Bronchial epithelial cell (primary cell): ENCODE measurements around the gene PAX6. TPM values are rescaled to one million over a fixed set of nuclear protein-coding genes. Genes with fewer than 3 reads are reported as not detected.

ENCODE experiments used
- DNase-seq: peaks from one replicate; pipeline ENCODE4 v3.0.0-alpha.2; 2010; ENCODE audit warnings: low read depth
- FAIRE-seq: peaks from 2 replicates; lab custom pipeline; 2011; peaks lifted over from hg19 to GRCh38; lab: Jason Lieb, UNC
- H3K27me3 ChIP-seq: 2 replicates; pipeline ENCODE4 v1.5.1; 2011; ENCODE audit warnings: low read length; ENCODE audit not compliant: control insufficient read depth, insufficient read depth
- H3K36me3 ChIP-seq: 2 replicates; pipeline ENCODE4 v1.5.1; 2011; ENCODE audit warnings: low read length; ENCODE audit not compliant: control insufficient read depth, insufficient read depth
- H3K4me3 ChIP-seq: 2 replicates; pipeline ENCODE4 v1.5.1; 2011; ENCODE audit warnings: mild to moderate bottlenecking, low read depth, low read length, control low read depth
- total RNA-seq: library from RNA; depleted of rRNA; stranded (reverse); fragments of >200 nt; gene quantifications from 2 replicates; pipeline ENCODE4 v1.2.1, GENCODE V29; 2014
- TF ChIP-seq, protein P1 (sequence below): IDR thresholded peaks from 2 replicates; pipeline ENCODE4 v1.5.1; 2011; ENCODE audit warnings: mild to moderate bottlenecking, moderate library complexity, low read length, control low read depth, inconsistent platforms; ENCODE audit not compliant: insufficient read depth, severe bottlenecking

The PAX6 gene
- total RNA-seq: not detected in 2 replicates

DNA sequence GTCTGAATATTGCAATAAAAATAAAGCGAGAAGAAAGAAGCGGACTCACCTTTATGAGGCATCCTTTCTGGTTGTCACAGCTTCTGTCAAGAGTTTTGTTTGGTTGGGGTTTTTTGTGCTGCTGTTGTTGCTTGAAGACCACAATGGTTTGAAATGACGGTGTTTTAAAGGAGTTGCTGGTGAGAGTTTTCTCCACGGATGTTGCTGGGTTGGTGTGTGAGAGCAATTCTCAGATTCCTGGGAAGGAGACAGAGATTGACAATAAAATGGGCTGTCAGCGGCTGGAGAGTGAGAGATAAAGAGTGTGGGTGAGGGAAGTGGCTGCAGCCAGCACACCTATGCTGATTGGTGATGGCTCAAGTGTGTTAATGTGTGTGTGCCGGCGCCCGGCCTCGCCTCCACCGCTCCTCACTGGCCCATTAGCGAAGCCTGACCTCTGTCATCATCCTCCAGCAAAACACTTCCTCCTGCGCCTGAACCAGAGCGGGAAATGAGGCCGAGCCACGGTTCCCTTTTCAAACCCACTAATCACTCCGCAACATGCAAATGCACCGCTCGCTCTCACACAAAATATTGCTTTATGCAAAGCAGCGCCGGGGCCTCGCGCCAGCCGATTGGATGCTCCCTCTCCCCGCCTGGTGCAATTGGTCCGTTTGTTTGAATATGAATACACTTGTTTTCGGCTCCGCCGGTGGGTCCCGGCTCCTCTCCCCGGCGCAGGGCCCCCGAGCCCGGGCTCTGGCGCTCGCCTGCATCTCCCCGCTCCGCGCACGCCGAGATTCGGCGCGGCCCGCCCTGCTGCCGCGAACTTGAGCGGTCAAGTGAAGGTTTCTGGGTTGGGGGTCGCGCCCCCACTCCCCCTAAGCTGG, at the start of gene PAX6:
PAX6 (minus strand) TSS at position 544 of the 869 bp plus-strand sequence. CDS start 4,911 bp downstream, outside the sequence.
- H3K4me3 ChIP-seq: peak within 1 kb of the TSS; percentile 18
- no peak for FAIRE-seq
- H3K27me3 ChIP-seq: peaks cover 91% of the 10 kb centered on the region
- H3K36me3 ChIP-seq: no peaks in the 10 kb centered on the region
- DNase-seq: peak; percentile 22
- TF ChIP-seq, protein P1, sequence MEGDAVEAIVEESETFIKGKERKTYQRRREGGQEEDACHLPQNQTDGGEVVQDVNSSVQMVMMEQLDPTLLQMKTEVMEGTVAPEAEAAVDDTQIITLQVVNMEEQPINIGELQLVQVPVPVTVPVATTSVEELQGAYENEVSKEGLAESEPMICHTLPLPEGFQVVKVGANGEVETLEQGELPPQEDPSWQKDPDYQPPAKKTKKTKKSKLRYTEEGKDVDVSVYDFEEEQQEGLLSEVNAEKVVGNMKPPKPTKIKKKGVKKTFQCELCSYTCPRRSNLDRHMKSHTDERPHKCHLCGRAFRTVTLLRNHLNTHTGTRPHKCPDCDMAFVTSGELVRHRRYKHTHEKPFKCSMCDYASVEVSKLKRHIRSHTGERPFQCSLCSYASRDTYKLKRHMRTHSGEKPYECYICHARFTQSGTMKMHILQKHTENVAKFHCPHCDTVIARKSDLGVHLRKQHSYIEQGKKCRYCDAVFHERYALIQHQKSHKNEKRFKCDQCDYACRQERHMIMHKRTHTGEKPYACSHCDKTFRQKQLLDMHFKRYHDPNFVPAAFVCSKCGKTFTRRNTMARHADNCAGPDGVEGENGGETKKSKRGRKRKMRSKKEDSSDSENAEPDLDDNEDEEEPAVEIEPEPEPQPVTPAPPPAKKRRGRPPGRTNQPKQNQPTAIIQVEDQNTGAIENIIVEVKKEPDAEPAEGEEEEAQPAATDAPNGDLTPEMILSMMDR: no peak

DNA sequence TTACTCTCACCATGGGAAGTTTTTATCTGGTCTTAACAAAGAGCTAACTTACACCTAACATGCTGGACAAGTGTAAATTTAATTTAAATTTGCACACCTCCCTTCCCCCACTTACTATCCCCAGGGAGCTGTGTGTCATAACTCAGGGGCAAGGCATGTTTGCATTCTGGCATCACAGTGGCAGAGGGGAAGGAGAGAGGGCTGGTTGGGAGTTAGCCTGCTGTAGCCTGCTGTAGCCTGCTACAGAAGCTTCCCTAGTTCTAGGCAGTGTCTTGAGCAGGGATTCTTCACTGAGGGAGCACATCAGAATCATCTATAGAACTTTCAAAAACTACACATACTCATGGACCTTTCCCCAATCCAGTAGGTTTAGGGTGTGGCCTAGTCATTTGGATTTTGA, 49.3 kb upstream of the PAX6 start:
- TF ChIP-seq, protein P1: no peak
- FAIRE-seq: no peak
- Histone ChIP-seq H3K4me3 (no peak overlapping the region), H3K36me3 (no peaks in the 10 kb centered on the region), H3K27me3 (no peaks in the 10 kb centered on the region)
- DNase-seq: no peak

DNA sequence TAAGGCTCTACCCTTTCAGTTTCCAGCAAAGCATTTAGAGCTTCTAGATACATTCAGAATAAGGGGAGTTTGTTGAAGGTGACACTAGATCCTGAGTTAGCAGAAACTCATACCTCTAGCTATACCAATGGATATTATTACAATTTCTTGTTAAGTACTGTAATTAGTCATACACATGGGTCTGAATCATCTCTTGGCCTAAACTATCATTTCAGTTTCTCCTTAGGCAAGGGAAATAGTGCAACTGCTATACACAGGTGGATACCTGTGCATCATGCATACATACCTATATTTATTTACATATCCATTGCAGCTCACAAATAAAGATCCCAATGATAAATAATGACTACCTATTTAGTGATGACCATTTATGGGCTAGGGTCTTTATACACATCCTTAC, 45.1 kb upstream of the PAX6 start:
- no peak for FAIRE-seq
- TF ChIP-seq, protein P1: no peak

DNA sequence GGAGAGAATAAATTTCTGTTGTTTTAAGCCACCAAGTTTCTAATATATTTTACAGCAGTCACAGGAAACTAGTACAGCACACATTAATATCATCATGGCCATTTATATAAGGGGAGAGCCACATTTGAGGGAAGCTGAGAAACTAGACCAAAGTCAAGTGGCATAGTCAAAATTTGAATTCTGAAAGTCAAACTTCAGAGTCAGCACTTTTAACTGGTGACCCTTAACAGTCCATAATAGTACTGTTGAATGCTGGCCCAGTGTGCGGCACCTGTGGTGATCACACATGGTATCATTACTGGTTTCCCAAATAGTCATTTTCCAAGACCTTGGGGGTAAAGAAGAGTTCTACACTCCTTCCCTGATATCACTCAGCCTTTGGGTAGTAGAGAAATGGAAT, 44.3 kb upstream of the PAX6 start:
- H3K36me3 ChIP-seq: no peaks in the 10 kb centered on the region
- H3K27me3 ChIP-seq: no peaks in the 10 kb centered on the region
- no peak for FAIRE-seq
- H3K4me3 ChIP-seq: no peak overlapping the region
- TF ChIP-seq, protein P1: no peak
- no peak for DNase-seq

More for the DNA sequence above, 45.1 kb upstream of the PAX6 start:
- peak; percentile 78 for DNase-seq
- Histone ChIP-seq H3K4me3 (no peak overlapping the region), H3K36me3 (no peaks in the 10 kb centered on the region), H3K27me3 (no peaks in the 10 kb centered on the region)

DNA sequence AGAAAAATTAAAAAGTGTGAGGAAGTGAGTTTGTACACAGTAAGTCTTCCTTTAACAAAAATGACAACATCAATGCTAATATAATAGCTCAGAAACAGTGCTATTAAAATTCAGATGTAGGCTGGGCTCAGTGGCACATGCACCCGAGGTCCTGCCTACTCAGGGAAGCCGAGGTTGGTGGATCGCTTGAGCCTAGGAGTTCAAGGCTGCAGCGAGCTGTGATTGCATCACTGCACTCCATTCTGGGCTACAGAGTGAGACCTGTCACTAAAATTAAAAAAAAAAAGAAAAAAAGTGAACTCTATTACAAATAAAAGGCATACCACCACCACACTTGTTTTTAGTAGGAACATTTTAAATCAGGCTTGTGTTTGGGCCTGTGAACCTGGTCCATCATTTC, 39.2 kb upstream of the PAX6 start:
- TF ChIP-seq, protein P1: no peak
- H3K36me3 ChIP-seq: no peaks in the 10 kb centered on the region
- no peaks in the 10 kb centered on the region for H3K27me3 ChIP-seq
- DNase-seq: no peak
- no peak for FAIRE-seq
- no peak overlapping the region for H3K4me3 ChIP-seq
